OCI-LY1 (cell line): ENCODE results near the gene CD300E.

ENCODE experiments used
- H2AFZ ChIP-seq: fragments of 200-600 bp; sonication (generic), shearing (Covaris generic); 2 replicates; pipeline ENCODE4 v1.6.0; 2014; ENCODE audit warnings: antibody characterized with exemption, mild to moderate bottlenecking, low read length
- H3F3A ChIP-seq: fragments of 200-600 bp; sonication (generic), shearing (Covaris generic); 2 replicates; pipeline ENCODE4 v1.6.0; 2014; ENCODE audit warnings: mild to moderate bottlenecking, antibody characterized with exemption, low read length, moderate library complexity; ENCODE audit not compliant: insufficient read depth
- H3K27ac ChIP-seq: fragments of 200-600 bp; sonication (generic); 2 replicates; pipeline ENCODE4 v1.5.1; 2014; ENCODE audit warnings: low read length, mixed run types, mild to moderate bottlenecking, low read depth; ENCODE audit not compliant: poor library complexity, severe bottlenecking
- H3K27me3 ChIP-seq: fragments of 200-600 bp; sonication (generic); 2 replicates; pipeline ENCODE4 v1.6.0; 2014; ENCODE audit warnings: antibody characterized with exemption, mild to moderate bottlenecking, low read length, moderate library complexity; ENCODE audit not compliant: insufficient read depth
- H3K36me3 ChIP-seq: fragments of 200-600 bp; sonication (generic); 2 replicates; pipeline ENCODE4 v1.6.1; 2014; ENCODE audit warnings: mild to moderate bottlenecking, antibody characterized with exemption, low read length, moderate library complexity, mixed read lengths; ENCODE audit not compliant: insufficient read depth
- H3K4me1 ChIP-seq: fragments of 200-600 bp; sonication (generic); 2 replicates; pipeline ENCODE4 v1.5.1; 2014; ENCODE audit warnings: mild to moderate bottlenecking, low read length, moderate library complexity; ENCODE audit not compliant: insufficient read depth, severe bottlenecking
- H3K4me2 ChIP-seq: fragments of 200-600 bp; sonication (generic), shearing (Covaris generic); 2 replicates; pipeline ENCODE4 v1.6.1; 2014; ENCODE audit warnings: low read length
- H3K4me3 ChIP-seq: fragments of 200-600 bp; sonication (generic); 2 replicates; pipeline ENCODE4 v1.5.1; 2014; ENCODE audit warnings: low read length, low read depth, mild to moderate bottlenecking, mixed read lengths; ENCODE audit not compliant: poor library complexity, severe bottlenecking
- H3K79me2 ChIP-seq: fragments of 200-600 bp; shearing (Covaris generic); 2 replicates; pipeline ENCODE4 v1.6.1; 2016; ENCODE audit warnings: mixed run types, low read length, mixed read lengths; ENCODE audit not compliant: insufficient read depth
- H3K9ac ChIP-seq: fragments of 200-600 bp; sonication (generic), shearing (Covaris generic); 2 replicates; pipeline ENCODE4 v1.6.1; 2014; ENCODE audit warnings: mild to moderate bottlenecking, low read length, mixed read lengths
- H3K9me2 ChIP-seq: fragments of 200-600 bp; sonication (generic), shearing (Covaris generic); 2 replicates; pipeline ENCODE4 v1.6.1; 2014; ENCODE audit warnings: low read depth, mild to moderate bottlenecking, low read length, mixed read lengths
- H3K9me3 ChIP-seq: fragments of 200-600 bp; shearing (Covaris generic); 2 replicates; pipeline ENCODE4 v1.6.1; 2014; ENCODE audit warnings: low read length, mixed read lengths
- H4K20me1 ChIP-seq: fragments of 200-600 bp; sonication (generic), shearing (Covaris generic); 2 replicates; pipeline ENCODE4 v1.6.0; 2016; ENCODE audit warnings: mild to moderate bottlenecking, low read length; ENCODE audit not compliant: insufficient read depth
- CTCF ChIP-seq: fragments of 200-600 bp; sonication (generic), shearing (Covaris generic); IDR thresholded peaks from 2 replicates; pipeline ENCODE4 v1.5.1; 2017; ENCODE audit warnings: mild to moderate bottlenecking, antibody characterized with exemption, low read length, moderate library complexity, mixed read lengths
- EZH2 ChIP-seq: fragments of 200-600 bp; sonication (generic), shearing (Covaris generic); IDR thresholded peaks from 2 replicates; pipeline ENCODE4 v1.8.0; 2017; ENCODE audit warnings: borderline replicate concordance, mixed run types, mild to moderate bottlenecking, antibody characterized with exemption, low read length, moderate library complexity, mixed read lengths

Gene CD300E

DNA sequence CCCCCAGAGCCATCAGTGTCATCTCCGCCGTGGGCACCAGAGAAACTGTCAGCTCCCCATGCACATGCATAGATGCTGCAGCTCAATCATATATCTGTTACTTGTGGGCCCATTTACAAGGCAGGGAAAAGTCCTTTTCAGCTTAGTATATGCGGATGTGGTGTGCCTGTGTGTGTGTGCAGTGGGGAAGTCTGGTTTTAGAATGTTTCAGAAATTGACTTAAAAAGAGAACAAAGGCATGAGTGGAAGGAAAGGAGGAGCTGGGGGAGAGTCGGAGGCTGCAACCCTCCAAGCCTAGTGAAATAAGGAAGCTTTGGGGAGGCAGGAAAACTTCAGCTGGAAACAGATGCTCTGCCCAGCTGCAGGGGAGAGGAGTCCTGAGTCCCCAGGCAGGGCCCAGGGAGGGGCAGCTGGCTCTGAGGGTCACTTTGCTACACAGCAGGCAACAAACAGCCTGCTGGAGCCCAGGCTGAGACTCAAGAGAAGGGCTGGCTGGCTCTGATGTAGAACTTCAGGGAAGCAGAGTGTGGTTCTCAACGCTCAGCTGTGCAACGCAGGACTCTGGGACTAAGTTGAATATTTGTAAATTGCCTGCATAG, 20.4 kb downstream of the CD300E start:
- no peaks in the 10 kb centered on the region for H3K4me1 ChIP-seq
- TF ChIP-seq EZH2 (no peak), CTCF (no peak)
- no peak overlapping the region for H3K9ac ChIP-seq
- H3K4me3 ChIP-seq = no peak overlapping the region
- H3K9me2 ChIP-seq = no peaks in the 10 kb centered on the region
- no peaks in the 10 kb centered on the region for H4K20me1 ChIP-seq
- H3K4me2 ChIP-seq = no peak overlapping the region
- H3F3A ChIP-seq = no peaks in the 10 kb centered on the region
- H3K79me2 ChIP-seq = no peaks in the 10 kb centered on the region
- no peak overlapping the region for H2AFZ ChIP-seq
- H3K27me3 ChIP-seq = no peaks in the 10 kb centered on the region
- H3K27ac ChIP-seq = no peak overlapping the region
- H3K9me3 ChIP-seq = no peaks in the 10 kb centered on the region
- H3K36me3 ChIP-seq = no peaks in the 10 kb centered on the region

- Histone ChIP-seq H3K4me2 (no peak overlapping the region), H3K9ac (no peak overlapping the region), H3K4me3 (no peak overlapping the region), H3F3A (no peaks in the 10 kb centered on the region), H3K79me2 (no peaks in the 10 kb centered on the region), H3K27ac (no peak overlapping the region), H3K27me3 (no peaks in the 10 kb centered on the region), H3K9me3 (no peaks in the 10 kb centered on the region), H3K4me1 (no peaks in the 10 kb centered on the region), H4K20me1 (no peaks in the 10 kb centered on the region), H3K36me3 (no peaks in the 10 kb centered on the region), H2AFZ (no peak overlapping the region), H3K9me2 (no peaks in the 10 kb centered on the region)
- TF ChIP-seq EZH2 (no peak), CTCF (peak; percentile 55)
These were observed 21.5 kb downstream of the CD300E start for GRCh38 chr17:74601944-74602572.

GRCh38 chr17:74599448-74599939, 24.0 kb downstream of the CD300E start:
- Histone ChIP-seq H3K4me3 (no peak overlapping the region), H3F3A (no peaks in the 10 kb centered on the region), H3K4me2 (no peak overlapping the region), H2AFZ (no peak overlapping the region), H3K79me2 (no peaks in the 10 kb centered on the region), H4K20me1 (no peaks in the 10 kb centered on the region), H3K27me3 (no peaks in the 10 kb centered on the region), H3K9me3 (no peaks in the 10 kb centered on the region), H3K4me1 (no peaks in the 10 kb centered on the region), H3K27ac (no peak overlapping the region), H3K36me3 (no peaks in the 10 kb centered on the region), H3K9ac (no peak overlapping the region), H3K9me2 (no peaks in the 10 kb centered on the region)
- TF ChIP-seq CTCF (no peak), EZH2 (no peak)
